K562 (cell line): ENCODE data around the gene RNF187. TPM values are rescaled to one million over a fixed set of nuclear protein-coding genes. Genes with fewer than 3 reads are reported as not detected.

ENCODE experiments used
- ATAC-seq: fragments of 200-7000 bp; cut with Tn5 transposase; 3 replicates; pipeline ENCODE4 v1.9.1; 2020; ENCODE audit warnings: moderate library complexity
- BruUV-seq: library from RNA; stranded (reverse); fragments of 400-500 nt; replicated peaks from 2 replicates; lab custom pipeline; 2021; lab: Mats Ljungman, UMichigan
- CTCF ChIA-PET: fragments of 300-600 bp; formaldehyde crosslinking; extraction: SDS; loops from one replicate; lab custom pipeline; 2021; ENCODE audit warnings: low intra/inter-chr PET ratio; lab: Yijun Ruan, JAX
- POLR2A ChIA-PET: fragments of 300-600, 350-650 bp; sonication (Branson Sonifier 250); formaldehyde crosslinking; extraction: SDS; loops from one replicate; lab custom pipeline; 2021; ENCODE audit warnings: antibody characterized with exemption, inconsistent platforms; lab: Yijun Ruan, JAX
- DNase-seq, 4 experiments: peaks; one replicate each; pipeline versions ENCODE4 v3.0.0 to v3.0.0-alpha.2; 2011 to 2018; ENCODE audit warnings: low spot score in 3 of 4, mixed read lengths in 3 of 4; ENCODE audit errors: extremely low read depth in 1 of 4
- FAIRE-seq: peaks from 2 replicates; lab custom pipeline; 2011; peaks lifted over from hg19 to GRCh38; lab: Jason Lieb, UNC
- H2AFZ ChIP-seq: 2 replicates; pipeline ENCODE4 v1.6.0; 2011; ENCODE audit warnings: low read depth, low read length, control low read depth, inconsistent platforms
- H3K27ac ChIP-seq: fragments of 200-600 bp; 3 replicates; pipeline ENCODE4 v1.8.0; 2011; ENCODE audit warnings: low read depth, mild to moderate bottlenecking, control low read depth, inconsistent platforms, low read length, moderate library complexity, mixed read lengths; ENCODE audit errors: extremely low read depth
- H3K27me3 ChIP-seq, 2 experiments: fragments of 300-600 bp in 1 of 2; 2 replicates in 1 of 2; 3 replicates in 1 of 2; pipeline versions ENCODE4 v1.6.0 to v1.8.0; 2011; ENCODE audit warnings: inconsistent platforms in 2 of 2, low read length in 2 of 2, mild to moderate bottlenecking in 1 of 2, mixed read lengths in 1 of 2, moderate library complexity in 1 of 2; ENCODE audit not compliant: control insufficient read depth in 2 of 2, insufficient read depth in 2 of 2
- H3K36me3 ChIP-seq: fragments of 300-600 bp; 3 replicates; pipeline ENCODE4 v1.8.0; 2011; ENCODE audit warnings: mild to moderate bottlenecking, low read length, inconsistent platforms; ENCODE audit not compliant: control insufficient read depth, insufficient read depth
- H3K4me1 ChIP-seq, 2 experiments: fragments of 200-600 bp in 1 of 2; replicated peaks in 1 of 2; 2 replicates in 1 of 2; 3 replicates in 1 of 2; pipeline versions ENCODE4 v1.5.1 to v1.8.0; 2011; ENCODE audit warnings: inconsistent platforms in 2 of 2, low read length in 2 of 2, mild to moderate bottlenecking in 1 of 2, mixed read lengths in 1 of 2, moderate library complexity in 1 of 2; ENCODE audit not compliant: control insufficient read depth in 2 of 2, insufficient read depth in 2 of 2
- H3K4me2 ChIP-seq: 2 replicates; pipeline ENCODE4 v1.6.1; 2011; ENCODE audit warnings: low read length, control low read depth, inconsistent platforms, mixed read lengths; ENCODE audit not compliant: insufficient read depth
- H3K4me3 ChIP-seq: fragments of 200-600 bp; sonication (generic), shearing (Covaris generic); 2 replicates; pipeline ENCODE4 v1.5.1; 2016; ENCODE audit warnings: control low read depth, inconsistent platforms
- H3K79me2 ChIP-seq: fragments of 200-600 bp; 3 replicates; pipeline ENCODE4 v1.8.0; 2011; ENCODE audit warnings: low read length, inconsistent platforms; ENCODE audit not compliant: control insufficient read depth, insufficient read depth
- H3K9ac ChIP-seq, 2 experiments: 2 replicates each; pipeline versions ENCODE4 v1.6.0 to v1.6.1; 2011; ENCODE audit warnings: low read depth in 2 of 2, low read length in 2 of 2, control low read depth in 1 of 2, inconsistent platforms in 1 of 2, mild to moderate bottlenecking in 1 of 2, mixed read lengths in 1 of 2; ENCODE audit not compliant: insufficient read depth in 1 of 2
- H3K9me1 ChIP-seq: one replicate; pipeline ENCODE4 v1.6.0; 2011; ENCODE audit warnings: inconsistent platforms, mild to moderate bottlenecking, low read length, moderate library complexity; ENCODE audit not compliant: control insufficient read depth, insufficient read depth
- H3K9me3 ChIP-seq: replicated peaks from 2 replicates; pipeline ENCODE4 v1.5.1; 2011; ENCODE audit warnings: low read depth, low read length, inconsistent platforms; ENCODE audit not compliant: control insufficient read depth, insufficient read depth
- H4K20me1 ChIP-seq: replicated peaks from 2 replicates; pipeline ENCODE4 v1.6.1; 2011; ENCODE audit warnings: low read length, inconsistent platforms, mixed read lengths; ENCODE audit not compliant: control insufficient read depth, insufficient read depth
- ADNP ChIP-seq: fragments of 200-800 bp; sonication (Bioruptor generic); IDR thresholded peaks from 2 replicates; pipeline ENCODE4 v1.6.1; 2016; ENCODE audit warnings: missing genetic modification characterization, missing compliant biosample characterization
- ARID2 ChIP-seq: fragments of 450-650 bp; IDR thresholded peaks from 2 replicates; pipeline ENCODE4 v1.6.1; 2017; ENCODE audit warnings: antibody characterized with exemption, mild to moderate bottlenecking
- CBFA2T2 ChIP-seq: fragments of 450-650 bp; conservative IDR thresholded peaks from 2 replicates; pipeline ENCODE4 v1.6.1; 2017; ENCODE audit warnings: mild to moderate bottlenecking
- ETS1 ChIP-seq: conservative IDR thresholded peaks from 2 replicates; pipeline ENCODE4 v1.6.1; 2011; ENCODE audit warnings: low read depth, mild to moderate bottlenecking, low read length; ENCODE audit not compliant: control insufficient read depth
- FOXK2 ChIP-seq, 2 experiments: fragments of 450-650 bp; IDR thresholded peaks in 1 of 2; conservative IDR thresholded peaks in 1 of 2; 2 replicates each; pipeline ENCODE4 v1.6.1; 2016; ENCODE audit warnings: low read depth in 2 of 2, mild to moderate bottlenecking in 1 of 2
- MYNN ChIP-seq, 2 experiments: sonication (generic); formaldehyde crosslinking in 1 of 2; IDR thresholded peaks; 2 replicates each; pipeline versions ENCODE4 v1.5.0 to v1.6.1; 2016 to 2020; ENCODE audit warnings: antibody characterized with exemption in 1 of 2, missing genetic modification reagents in 1 of 2
- NR1H2 ChIP-seq: sonication (generic); formaldehyde crosslinking; IDR thresholded peaks from 2 replicates; pipeline ENCODE4 v1.4.0; 2020; ENCODE audit warnings: mild to moderate bottlenecking, missing genetic modification reagents
- SMARCB1 ChIP-seq: IDR thresholded peaks from 2 replicates; pipeline ENCODE4 v1.6.1; 2011; ENCODE audit warnings: improper control_type of control experiment, low read depth; ENCODE audit not compliant: insufficient read length
- TSHZ1 ChIP-seq: fragments of 250-450 bp; sonication (Bioruptor Pico); IDR thresholded peaks from 2 replicates; pipeline ENCODE4 v1.4.0; 2020; ENCODE audit warnings: mild to moderate bottlenecking, moderate library complexity
- ZSCAN32 ChIP-seq: fragments of 450-650 bp; formaldehyde crosslinking; IDR thresholded peaks from 2 replicates; pipeline ENCODE4 v1.4.0; 2020; ENCODE audit warnings: mild to moderate bottlenecking, moderate library complexity
- WGBS: fragments of 100-300 bp; shearing (Covaris generic); methylation state at CpG from one replicate; pipeline ENCODE4 v1.1.6; 2016; ENCODE audit warnings: low coverage, mixed read lengths; ENCODE audit not compliant: insufficient coverage; ENCODE audit errors: missing lambda C conversion rate; 5-methylcytosine and 5-hydroxymethylcytosine counted together
- in situ Hi-C: fragments of 300-500 bp; cut with MboI; formaldehyde crosslinking; loops from 4 replicates; pipeline ENCODE4 v1.15.0; 2018; ENCODE audit warnings: inconsistent platforms, mixed read lengths
- intact Hi-C: fragments of 100-400 bp; cut with micrococcal nuclease; formaldehyde crosslinking; loops from 2 replicates; pipeline ENCODE4 v1.14.2; 2022
- polyA plus RNA-seq, 8 experiments: library from polyadenylated mRNA; depleted of rRNA in 4 of 8; stranded (reverse) in 5 of 8; unstranded in 3 of 8; fragments of >200 nt; fragmentation: Nextera tagmentation in 2 of 8; fragmentation: Illumina TruSeq in 1 of 8; extraction: Ambion mirVana in 2 of 8; extraction: Trizol in 1 of 8; gene quantifications; 2 replicates each; pipeline versions ENCODE4 v1.2.1 to v1.2.3, GENCODE V29; 2011 to 2014; ENCODE audit warnings: inconsistent platforms in 1 of 8, missing spikeins in 1 of 8
- total RNA-seq, 7 experiments: library from RNA; depleted of rRNA in 6 of 7; stranded (reverse); fragments of >200 nt in 6 of 7; fragmentation: Illumina TruSeq in 2 of 7; extraction: Trizol in 2 of 7; gene quantifications; 2 replicates each; pipeline versions ENCODE4 v1.2.1 to v1.2.3, GENCODE V29; 2011 to 2021; ENCODE audit warnings: low replicate concordance in 1 of 7
- TF ChIP-seq, protein P1 (sequence below): fragments of 450-650 bp; formaldehyde crosslinking; IDR thresholded peaks from 2 replicates; pipeline ENCODE4 v1.4.0; 2022; ENCODE audit warnings: mild to moderate bottlenecking, moderate library complexity
- TF ChIP-seq, protein P2 (sequence below): fragments of 450-650 bp; conservative IDR thresholded peaks from 2 replicates; pipeline ENCODE4 v1.6.1; 2016; ENCODE audit warnings: missing genetic modification characterization, low read depth, mild to moderate bottlenecking, missing compliant biosample characterization, moderate library complexity

The RNF187 gene
- total and polyA plus RNA-seq, 9 of the 15 experiments (the other 6 are each of a cell fraction or from before 2014, with no cell fraction given): 2.3 to 119 (median 41.9) TPM

DNA sequence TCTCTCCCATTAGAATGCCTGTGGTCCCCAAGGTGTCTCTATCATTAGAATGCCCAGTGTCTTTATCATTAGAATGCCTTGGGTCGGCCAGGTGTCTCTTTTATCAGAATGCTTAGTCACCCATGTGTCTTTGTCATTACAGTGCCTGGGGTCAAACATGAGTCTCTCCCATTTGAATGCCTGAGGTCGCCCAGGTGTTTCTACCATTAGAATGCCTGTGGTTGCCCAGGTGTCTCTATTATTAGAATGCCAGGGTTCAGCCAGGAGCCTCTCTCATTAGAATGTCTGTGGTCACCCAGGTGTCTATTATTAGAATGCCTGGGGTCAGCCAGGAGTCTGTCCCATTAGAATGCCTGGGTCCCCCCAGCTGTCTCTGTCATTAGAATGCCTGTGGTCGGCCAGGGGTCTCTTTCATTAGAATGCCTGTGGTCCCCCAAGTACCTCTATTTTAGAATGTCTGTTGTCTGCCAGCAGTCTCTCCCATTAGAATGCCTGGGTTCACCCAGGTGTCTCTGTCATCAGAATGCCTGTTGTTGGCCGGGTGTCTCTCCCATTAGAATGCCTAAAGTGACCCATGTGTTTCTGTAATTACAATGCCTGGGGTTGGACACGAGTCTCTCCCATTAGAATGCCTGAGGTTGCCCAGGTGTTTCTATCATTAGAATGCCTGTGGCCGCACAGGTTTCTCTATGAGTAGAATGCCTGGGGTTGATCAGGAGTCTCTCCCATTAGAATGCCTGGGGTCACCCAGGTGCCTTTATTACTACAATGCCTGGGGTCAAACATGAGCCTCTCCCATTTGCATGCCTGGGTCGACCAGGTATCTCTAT is 57.1 kb downstream of the RNF187 start:
- H2AFZ ChIP-seq: no peak overlapping the region
- H3K79me2 ChIP-seq: no peaks in the 10 kb centered on the region
- no peak overlapping the region for H3K9ac ChIP-seq
- no peak for DNase-seq
- POLR2A ChIA-PET: interaction anchor here (0.6 kb wide), 1 partner anchor 31 kb away, joined by 3 read pairs; no protein-coding TSS in a partner anchor
- intact Hi-C loops: no loop called here
- H3K27me3 ChIP-seq: no peaks in the 10 kb centered on the region
- CTCF ChIA-PET: interaction anchor here (0.6 kb wide), 1 partner anchor 792 kb away, joined by 3 read pairs; no protein-coding TSS in a partner anchor
- WGBS: under 1% methylated on average over 7 of the region's 7 CpGs
- in situ Hi-C loops: no loop called here
- no TSS peak for BruUV-seq
- H3K4me1 ChIP-seq: no peaks in the 10 kb centered on the region
- no peak overlapping the region for H3K4me2 ChIP-seq
- no peak for TF ChIP-seq ADNP
- no peak for TF ChIP-seq NR1H2
- TF ChIP-seq MYNN (IDR thresholded peaks at IDR 0.05): no peak
- TF ChIP-seq MYNN (CRISPR knock-in tag; IDR thresholded peaks at IDR 0.05): no peak
- TF ChIP-seq ARID2: no peak
- TF ChIP-seq, protein P1, sequence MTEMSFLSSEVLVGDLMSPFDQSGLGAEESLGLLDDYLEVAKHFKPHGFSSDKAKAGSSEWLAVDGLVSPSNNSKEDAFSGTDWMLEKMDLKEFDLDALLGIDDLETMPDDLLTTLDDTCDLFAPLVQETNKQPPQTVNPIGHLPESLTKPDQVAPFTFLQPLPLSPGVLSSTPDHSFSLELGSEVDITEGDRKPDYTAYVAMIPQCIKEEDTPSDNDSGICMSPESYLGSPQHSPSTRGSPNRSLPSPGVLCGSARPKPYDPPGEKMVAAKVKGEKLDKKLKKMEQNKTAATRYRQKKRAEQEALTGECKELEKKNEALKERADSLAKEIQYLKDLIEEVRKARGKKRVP (CRISPR knock-in tag): no peak
- no peak for TF ChIP-seq TSHZ1
- TF ChIP-seq, protein P2, sequence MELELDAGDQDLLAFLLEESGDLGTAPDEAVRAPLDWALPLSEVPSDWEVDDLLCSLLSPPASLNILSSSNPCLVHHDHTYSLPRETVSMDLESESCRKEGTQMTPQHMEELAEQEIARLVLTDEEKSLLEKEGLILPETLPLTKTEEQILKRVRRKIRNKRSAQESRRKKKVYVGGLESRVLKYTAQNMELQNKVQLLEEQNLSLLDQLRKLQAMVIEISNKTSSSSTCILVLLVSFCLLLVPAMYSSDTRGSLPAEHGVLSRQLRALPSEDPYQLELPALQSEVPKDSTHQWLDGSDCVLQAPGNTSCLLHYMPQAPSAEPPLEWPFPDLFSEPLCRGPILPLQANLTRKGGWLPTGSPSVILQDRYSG (tag): no peak
- no peak for TF ChIP-seq FOXK2 (conservative IDR thresholded peaks at IDR 0.05 in 1 of 2, IDR thresholded peaks at IDR 0.05 in 1 of 2; ENCODE audit: low read depth in 2 of 2)
- no peak for TF ChIP-seq CBFA2T2
- no peak for TF ChIP-seq SMARCB1
- no peak for TF ChIP-seq ZSCAN32
- TF ChIP-seq ETS1: no peak
- TF ChIP-seq, all 486 proteins: peak for 0
- FAIRE-seq: no peak
- Histone ChIP-seq H3K36me3 (no peaks in the 10 kb centered on the region), H3K4me3 (no peak overlapping the region), H3K27ac (no peak overlapping the region), H3K9me1 (no peaks in the 10 kb centered on the region), H4K20me1 (no peaks in the 10 kb centered on the region), H3K9me3 (no peaks in the 10 kb centered on the region)
- ATAC-seq: no peak
